Neural progenitor cell (in vitro differentiated cells): Measurements from ENCODE around the gene SPACA9. TPM values are rescaled to one million over a fixed set of nuclear protein-coding genes. Genes with fewer than 3 reads are reported as not detected.

Experiments used
- DNase-seq: peaks from one replicate; pipeline ENCODE4 v3.0.0-alpha.2; 2016; ENCODE audit warnings: low spot score
- H2AFZ ChIP-seq: fragments of 200-600 bp; sonication (generic); replicated peaks from 2 replicates; pipeline ENCODE4 v1.6.1; 2016; ENCODE audit warnings: antibody characterized with exemption
- H3F3A ChIP-seq: fragments of 200-600 bp; sonication (generic); 2 replicates; pipeline ENCODE4 v1.6.1; 2016; ENCODE audit warnings: antibody characterized with exemption, low read depth
- H3K27ac ChIP-seq: fragments of 200-600 bp; sonication (generic); 2 replicates; pipeline ENCODE4 v1.5.1; 2016; ENCODE audit warnings: mild to moderate bottlenecking
- H3K27me3 ChIP-seq: fragments of 200-600 bp; sonication (generic); 2 replicates; pipeline ENCODE4 v1.6.1; 2016; ENCODE audit warnings: mild to moderate bottlenecking, moderate library complexity
- H3K36me3 ChIP-seq: fragments of 200-600 bp; sonication (generic); 2 replicates; pipeline ENCODE4 v1.5.1; 2016
- H3K4me1 ChIP-seq: fragments of 200-600 bp; sonication (generic); 2 replicates; pipeline ENCODE4 v1.6.1; 2016; ENCODE audit warnings: mixed run types
- H3K4me2 ChIP-seq: fragments of 200-600 bp; sonication (generic); 2 replicates; pipeline ENCODE4 v1.6.1; 2016
- H3K4me3 ChIP-seq: fragments of 200-600 bp; sonication (generic); 2 replicates; pipeline ENCODE4 v1.5.1; 2016
- H3K79me2 ChIP-seq: fragments of 200-600 bp; sonication (generic); 2 replicates; pipeline ENCODE4 v1.6.1; 2016; ENCODE audit warnings: low read depth
- H3K9ac ChIP-seq: fragments of 200-600 bp; sonication (generic); 2 replicates; pipeline ENCODE4 v1.6.1; 2016
- H3K9me3 ChIP-seq: fragments of 200-600 bp; sonication (generic); 2 replicates; pipeline ENCODE4 v1.5.1; 2016; ENCODE audit warnings: low read depth
- H4K20me1 ChIP-seq: fragments of 200-600 bp; sonication (generic); 2 replicates; pipeline ENCODE4 v1.6.1; 2016; ENCODE audit warnings: low read depth
- H3K27ac Mint-ChIP-seq: 3 replicates; pipeline ENCODE4 v1.8.0; 2021; ENCODE audit warnings: mixed read lengths
- H3K27me3 Mint-ChIP-seq: 2 replicates; pipeline ENCODE4 v1.8.0; 2022; ENCODE audit warnings: low read depth, mild to moderate bottlenecking, inconsistent platforms, moderate library complexity, mixed read lengths; ENCODE audit not compliant: insufficient read depth
- H3K36me3 Mint-ChIP-seq: 3 replicates; pipeline ENCODE4 v1.8.0; 2021; ENCODE audit warnings: mixed read lengths
- H3K4me1 Mint-ChIP-seq: 3 replicates; pipeline ENCODE4 v1.8.0; 2021; ENCODE audit warnings: mixed read lengths
- H3K4me3 Mint-ChIP-seq: 3 replicates; pipeline ENCODE4 v1.8.0; 2021; ENCODE audit warnings: mild to moderate bottlenecking, moderate library complexity, mixed read lengths
- H3K9me3 Mint-ChIP-seq: 3 replicates; pipeline ENCODE4 v1.8.0; 2020; ENCODE audit warnings: mixed read lengths
- EZH2 ChIP-seq: fragments of 200-600 bp; sonication (generic); IDR thresholded peaks from 2 replicates; pipeline ENCODE4 v1.6.1; 2017; ENCODE audit warnings: antibody characterized with exemption, mild to moderate bottlenecking, moderate library complexity
- EZH2phosphoT487 ChIP-seq: fragments of 200-600 bp; sonication (generic); IDR thresholded peaks from 2 replicates; pipeline ENCODE4 v1.6.1; 2017; ENCODE audit warnings: antibody characterized with exemption
- total RNA-seq: library from RNA; depleted of rRNA; stranded (reverse); fragments of >200 nt; gene quantifications from 2 replicates; pipeline ENCODE4 v1.2.3, GENCODE V29; 2015; ENCODE audit warnings: low replicate concordance
- TF ChIP-seq, protein P1 (sequence below): fragments of 200-600 bp; sonication (generic); IDR thresholded peaks from 2 replicates; pipeline ENCODE4 v1.5.1; 2017; ENCODE audit warnings: antibody characterized with exemption, mild to moderate bottlenecking

Gene SPACA9
- total RNA-seq, 1 donor from 2014 or later: 1.9 TPM

DNA sequence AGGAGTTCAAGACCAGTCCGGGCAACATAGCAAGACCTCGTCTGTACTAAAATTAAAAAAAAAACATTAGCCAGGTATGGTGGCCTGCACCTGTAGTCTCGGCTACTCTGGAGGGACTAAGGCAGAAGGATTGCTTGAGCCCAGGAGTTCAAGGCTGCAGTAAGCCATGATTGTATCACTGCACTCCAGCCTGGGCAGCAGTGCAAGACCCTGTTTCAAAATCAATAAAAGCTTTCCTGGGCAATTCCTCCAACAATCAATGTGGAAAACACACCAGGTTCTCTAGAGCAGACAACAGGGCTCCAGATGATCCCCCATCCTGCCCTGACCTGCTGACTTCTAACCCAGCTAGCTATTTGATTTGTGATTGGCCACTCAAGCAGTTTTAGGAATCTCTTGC is 1.8 kb upstream of the SPACA9 start:
- no peak for TF ChIP-seq EZH2
- no peak overlapping the region for H3K4me2 ChIP-seq
- H4K20me1 ChIP-seq: no peaks in the 10 kb centered on the region
- peaks cover 30% of the 10 kb centered on the region for H3K27me3 ChIP-seq
- H3K27ac ChIP-seq: no peak overlapping the region
- H3K79me2 ChIP-seq: no peaks in the 10 kb centered on the region
- H3K9ac ChIP-seq: no peak overlapping the region
- Mint-ChIP-seq H3K27ac (no peak overlapping the region), H3K9me3 (no peaks in the 10 kb centered on the region), H3K27me3 (peaks cover 8% of the 10 kb centered on the region), H3K36me3 (no peaks in the 10 kb centered on the region), H3K4me1 (peaks cover 14% of the 10 kb centered on the region), H3K4me3 (peak overlapping the region; percentile 88)
- no peaks in the 10 kb centered on the region for H3K36me3 ChIP-seq
- H3K4me1 ChIP-seq: no peaks in the 10 kb centered on the region
- H3F3A ChIP-seq: peaks cover 22% of the 10 kb centered on the region
- no peak overlapping the region for H2AFZ ChIP-seq
- DNase-seq: no peak
- no peak overlapping the region for H3K4me3 ChIP-seq
- H3K9me3 ChIP-seq: no peaks in the 10 kb centered on the region

DNA sequence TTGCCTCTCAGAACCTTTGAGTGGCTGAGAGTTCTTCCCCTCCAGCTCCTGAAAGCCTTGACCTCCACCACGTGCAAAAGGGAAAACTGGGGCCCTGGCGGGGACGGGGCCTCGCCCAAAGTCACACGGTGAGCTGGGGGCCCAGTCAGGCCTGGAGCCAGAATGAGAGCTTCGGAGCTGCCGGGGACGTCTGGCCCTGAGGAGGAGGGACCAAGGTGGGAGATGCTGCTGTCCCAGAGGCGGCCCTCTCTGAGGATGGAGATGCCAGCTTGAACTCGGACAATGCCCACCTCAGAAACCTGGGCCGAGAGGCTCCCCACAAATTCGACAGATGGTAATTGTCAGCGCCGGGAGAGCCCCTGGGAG is 1.3 kb upstream of the SPACA9 start:
- no peak overlapping the region for H3K9ac ChIP-seq
- peaks cover 8% of the 10 kb centered on the region for H3K27me3 Mint-ChIP-seq
- H3K4me1 Mint-ChIP-seq: peaks cover 14% of the 10 kb centered on the region
- no peaks in the 10 kb centered on the region for H3K9me3 ChIP-seq
- H2AFZ ChIP-seq: no peak overlapping the region
- H3K36me3 Mint-ChIP-seq: no peaks in the 10 kb centered on the region
- no peak overlapping the region for H3K27ac Mint-ChIP-seq
- H3K79me2 ChIP-seq: no peaks in the 10 kb centered on the region
- H3K9me3 Mint-ChIP-seq: no peaks in the 10 kb centered on the region
- no peak for DNase-seq
- peaks cover 22% of the 10 kb centered on the region for H3F3A ChIP-seq
- no peaks in the 10 kb centered on the region for H4K20me1 ChIP-seq
- no peaks in the 10 kb centered on the region for H3K36me3 ChIP-seq
- H3K4me1 ChIP-seq: no peaks in the 10 kb centered on the region
- H3K27me3 ChIP-seq: peaks cover 30% of the 10 kb centered on the region
- no peak for TF ChIP-seq EZH2phosphoT487
- no peak for TF ChIP-seq EZH2
- TF ChIP-seq, protein P1, sequence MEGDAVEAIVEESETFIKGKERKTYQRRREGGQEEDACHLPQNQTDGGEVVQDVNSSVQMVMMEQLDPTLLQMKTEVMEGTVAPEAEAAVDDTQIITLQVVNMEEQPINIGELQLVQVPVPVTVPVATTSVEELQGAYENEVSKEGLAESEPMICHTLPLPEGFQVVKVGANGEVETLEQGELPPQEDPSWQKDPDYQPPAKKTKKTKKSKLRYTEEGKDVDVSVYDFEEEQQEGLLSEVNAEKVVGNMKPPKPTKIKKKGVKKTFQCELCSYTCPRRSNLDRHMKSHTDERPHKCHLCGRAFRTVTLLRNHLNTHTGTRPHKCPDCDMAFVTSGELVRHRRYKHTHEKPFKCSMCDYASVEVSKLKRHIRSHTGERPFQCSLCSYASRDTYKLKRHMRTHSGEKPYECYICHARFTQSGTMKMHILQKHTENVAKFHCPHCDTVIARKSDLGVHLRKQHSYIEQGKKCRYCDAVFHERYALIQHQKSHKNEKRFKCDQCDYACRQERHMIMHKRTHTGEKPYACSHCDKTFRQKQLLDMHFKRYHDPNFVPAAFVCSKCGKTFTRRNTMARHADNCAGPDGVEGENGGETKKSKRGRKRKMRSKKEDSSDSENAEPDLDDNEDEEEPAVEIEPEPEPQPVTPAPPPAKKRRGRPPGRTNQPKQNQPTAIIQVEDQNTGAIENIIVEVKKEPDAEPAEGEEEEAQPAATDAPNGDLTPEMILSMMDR: no peak
- peak overlapping the region; percentile 76 for H3K4me2 ChIP-seq
- H3K4me3 Mint-ChIP-seq: peak overlapping the region; percentile 88
- peak overlapping the region; percentile 85 for H3K4me3 ChIP-seq
- no peak overlapping the region for H3K27ac ChIP-seq

DNA sequence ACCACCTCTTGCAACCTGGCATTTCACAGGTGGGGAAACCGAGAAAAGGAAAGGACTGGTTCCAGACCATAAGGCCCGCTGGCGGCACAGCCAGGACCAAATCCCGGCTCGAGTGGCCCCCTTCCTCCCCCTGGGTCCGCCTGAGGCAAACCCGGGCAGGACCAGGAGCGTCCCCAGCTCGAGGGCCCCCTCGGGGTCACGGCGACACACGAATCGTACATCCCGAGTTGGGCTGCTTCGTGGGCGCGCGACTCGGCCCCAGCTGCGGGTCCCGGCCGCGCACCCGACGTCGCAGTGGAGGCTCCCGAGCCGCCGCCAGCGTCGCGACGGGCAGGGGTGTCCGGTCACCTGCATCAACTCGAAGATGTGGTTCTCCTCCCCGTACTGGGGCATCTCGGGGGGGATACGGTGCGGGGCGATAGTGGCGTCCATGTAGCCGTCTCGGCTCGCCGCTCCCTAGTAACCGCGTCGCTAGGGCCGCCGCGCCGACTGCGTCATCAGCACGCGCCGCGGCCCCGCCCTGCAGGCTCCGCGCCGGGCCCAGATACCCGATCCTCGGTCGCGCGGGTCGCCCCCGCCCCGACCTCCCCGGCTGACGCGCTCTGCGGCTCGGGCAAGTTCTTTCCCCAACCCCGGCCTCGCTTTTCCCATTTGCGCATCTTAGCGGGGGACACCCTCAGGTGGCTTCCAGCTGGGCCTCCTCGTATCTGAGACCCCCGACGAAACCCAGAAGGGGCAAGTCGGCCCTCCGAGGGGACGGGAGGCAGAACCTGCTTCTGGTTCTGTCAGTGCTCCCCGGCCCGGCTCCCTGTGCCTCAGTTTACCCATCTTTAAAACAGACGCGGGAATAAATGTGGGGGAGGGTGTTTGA is 639 bp upstream of the SPACA9 start, which contains the start of gene AK8:
Gene AK8 (minus strand): TSS at position 461 of the 871 bp plus-strand sequence. CDS start 29 bp downstream, at position 432.
- H3K36me3 Mint-ChIP-seq: no peaks in the 10 kb centered on the region
- no peak within 1 kb of the TSS for H3K27ac ChIP-seq

More for the DNA sequence above, 639 bp upstream of the SPACA9 start, which contains the start of gene AK8:
- TF ChIP-seq, protein P1: no peak
- TF ChIP-seq EZH2phosphoT487: peak; percentile 20
- peak; percentile 52 for TF ChIP-seq EZH2
- Histone ChIP-seq H3K27me3 (peaks cover 30% of the 10 kb centered on the region), H3K9ac (no peak within 1 kb of the TSS), H3K4me1 (no peaks in the 10 kb centered on the region), H3K4me3 (peak within 1 kb of the TSS; percentile 85), H4K20me1 (no peaks in the 10 kb centered on the region), H3K36me3 (no peaks in the 10 kb centered on the region), H3K9me3 (no peaks in the 10 kb centered on the region), H3K79me2 (no peaks in the 10 kb centered on the region), H2AFZ (peak within 1 kb of the TSS; percentile 98), H3F3A (peaks cover 22% of the 10 kb centered on the region), H3K4me2 (peak within 1 kb of the TSS; percentile 76)
- peak; percentile 94 for DNase-seq
- Mint-ChIP-seq H3K4me1 (peaks cover 19% of the 10 kb centered on the region), H3K27ac (peak within 1 kb of the TSS; percentile 39), H3K9me3 (no peaks in the 10 kb centered on the region), H3K4me3 (peak within 1 kb of the TSS; percentile 89), H3K27me3 (peaks cover 8% of the 10 kb centered on the region)
